Thyroid gland (tissue), 4 donors: ENCODE measurements around the gene TBC1D3B.
"Not testable (repeated sequence)": the region's sequence is repeated elsewhere in the genome, so short reads cannot be mapped to it uniquely, and the experiment has no call there.

ENCODE experiments used
- CTCF ChIP-seq, 6 experiments: fragments of 200-600 bp in 3 of 6; fragments of 450-650 bp in 3 of 6; sonication (generic) in 3 of 6; IDR thresholded peaks; one replicate each; pipeline ENCODE4 v1.5.1; 2016 to 2019; ENCODE audit warnings: antibody characterized with exemption in 6 of 6, mild to moderate bottlenecking in 2 of 6, inconsistent platforms in 1 of 6, moderate library complexity in 1 of 6
- POLR2A ChIP-seq, 2 donors: fragments of 450-650 bp; IDR thresholded peaks; one replicate each; pipeline ENCODE4 v1.6.1; 2017; ENCODE audit warnings: antibody characterized with exemption in 2 of 2, mild to moderate bottlenecking in 2 of 2, moderate library complexity in 1 of 2

GRCh38 chr17:36207383-36207782, 30.9 kb upstream of the TBC1D3B start:
- not testable (repeated sequence) for TF ChIP-seq CTCF, POLR2A (IDR thresholded peaks at IDR 0.05)
